Stimulated activated naive CD4-positive, alpha-beta T cell (primary cell): Measurements from ENCODE around the gene SV2C.
"Not testable (repeated sequence)": the region's sequence is repeated elsewhere in the genome, so short reads cannot be mapped to it uniquely, and the experiment has no call there.

Experiments
- DNase-seq, 6 experiments: peaks; one replicate each; lab custom pipeline; 2025; lab: John Stamatoyannopoulos, UW

SV2C gene

DNA sequence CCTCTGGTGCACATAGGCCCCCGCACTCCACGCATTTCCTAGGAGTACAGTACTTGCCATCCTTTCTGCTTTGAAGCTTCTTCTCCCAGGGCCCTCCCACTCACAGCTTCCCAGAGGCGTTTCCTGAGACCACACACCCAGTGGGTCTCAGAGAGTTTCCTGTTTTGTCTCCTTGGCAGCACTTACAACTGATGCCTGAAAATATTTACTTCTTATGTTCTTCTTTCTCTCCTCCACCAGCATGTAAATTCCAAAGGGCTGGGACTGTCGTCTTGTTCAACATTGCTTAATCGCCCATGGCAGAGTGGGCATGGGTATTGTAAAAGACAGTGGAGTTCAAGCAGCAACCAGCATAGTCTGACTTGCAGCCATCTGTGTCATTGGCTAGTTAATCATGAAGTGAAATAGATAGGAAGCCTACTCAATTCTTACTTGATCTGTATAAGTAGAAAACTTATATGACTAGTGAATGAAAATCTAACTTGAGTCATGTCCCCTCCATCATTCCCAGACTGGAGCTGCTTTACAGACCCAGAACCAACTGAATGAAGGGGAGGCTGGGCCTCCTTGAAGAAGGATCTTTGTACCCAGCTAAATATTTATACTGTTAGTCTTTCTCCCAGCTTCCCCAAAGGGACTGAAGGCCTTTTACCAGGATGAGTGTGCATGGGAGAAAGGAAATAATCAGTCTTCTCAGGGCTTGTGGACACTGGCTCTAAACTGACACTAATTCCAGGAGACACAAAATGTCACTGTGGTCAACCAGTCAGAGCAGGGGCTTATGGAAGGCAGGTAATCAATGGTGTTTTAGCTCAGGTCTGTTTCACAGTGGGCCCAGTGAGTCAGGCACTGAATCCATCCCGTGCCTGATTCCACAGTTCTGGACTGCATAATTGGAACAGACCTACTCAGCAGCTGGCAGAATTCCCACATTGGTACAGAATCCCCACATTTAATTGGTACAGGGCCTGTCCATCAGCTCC is 116.4 kb downstream of the SV2C start:
- no peak for DNase-seq

GRCh38 chr5:76202182-76202581 is 119.0 kb downstream of the SV2C start:
- DNase-seq: no peak

- no peak for DNase-seq
Measured at GRCh38 chr5:76204191-76204590, 121.0 kb downstream of the SV2C start.

GRCh38 chr5:76204713-76205112 is 121.5 kb downstream of the SV2C start:
- DNase-seq: no peak

GRCh38 chr5:76207120-76207519 is 123.9 kb downstream of the SV2C start:
- no peak for DNase-seq

DNA sequence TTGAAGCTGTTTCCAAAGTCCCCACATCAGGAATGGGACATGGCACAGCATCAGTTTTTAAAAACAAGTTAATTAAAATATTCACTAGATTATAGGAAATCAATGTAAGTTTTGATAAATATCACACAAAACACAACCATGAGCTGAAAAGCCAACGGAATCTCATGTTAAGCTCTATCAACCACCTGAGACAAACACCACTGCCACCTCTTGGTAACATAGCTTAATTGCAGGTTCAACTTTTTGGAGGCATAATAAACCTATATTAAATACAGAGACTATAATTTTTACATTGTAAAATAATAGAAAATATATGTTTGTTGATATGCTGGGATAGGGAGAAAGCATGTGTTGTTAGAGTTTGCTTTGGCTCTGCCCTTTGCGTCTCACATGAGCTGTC is 126.1 kb downstream of the SV2C start:
- no peak for DNase-seq

GRCh38 chr5:76210946-76211345 is 127.8 kb downstream of the SV2C start:
- no peak for DNase-seq

DNA sequence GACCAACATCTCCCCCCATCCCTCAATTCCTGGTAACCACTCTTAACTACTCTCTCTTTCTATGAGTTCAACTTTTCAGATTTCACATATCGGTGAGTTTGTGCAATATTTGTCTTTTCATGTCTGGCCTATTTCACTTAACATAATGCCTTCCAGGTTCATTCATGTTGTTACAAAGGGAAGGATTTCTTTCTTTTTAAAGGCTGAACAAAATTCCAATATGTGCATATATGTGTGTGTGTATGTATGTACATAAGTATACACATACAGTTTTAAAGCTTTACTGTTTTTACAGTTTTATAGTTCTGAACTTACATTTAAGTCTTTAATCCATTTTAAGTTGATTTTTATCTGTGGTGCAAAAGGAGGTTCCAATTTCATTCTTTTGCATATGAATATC is 130.7 kb downstream of the SV2C start:
- no peak for DNase-seq

DNA sequence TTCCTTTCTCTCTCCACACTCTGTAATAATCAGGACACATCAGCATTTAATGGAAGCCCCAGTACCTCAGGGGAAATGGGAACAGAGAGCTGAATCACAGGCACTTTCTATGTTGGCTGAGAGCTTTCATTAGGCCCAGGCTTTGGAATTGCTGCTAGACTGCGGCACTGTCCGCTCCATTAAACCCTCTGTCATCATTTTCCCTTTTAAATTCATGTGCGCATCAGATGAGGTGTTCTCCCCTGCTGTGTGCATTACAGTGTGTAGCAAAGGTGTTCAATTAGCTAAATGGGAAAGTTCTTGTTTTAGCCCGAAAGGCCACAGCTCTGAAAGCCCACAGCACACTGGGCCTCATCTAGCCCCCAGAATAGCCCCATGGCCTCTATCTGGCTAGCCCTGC is 133.6 kb downstream of the SV2C start:
- DNase-seq: no peak

DNA sequence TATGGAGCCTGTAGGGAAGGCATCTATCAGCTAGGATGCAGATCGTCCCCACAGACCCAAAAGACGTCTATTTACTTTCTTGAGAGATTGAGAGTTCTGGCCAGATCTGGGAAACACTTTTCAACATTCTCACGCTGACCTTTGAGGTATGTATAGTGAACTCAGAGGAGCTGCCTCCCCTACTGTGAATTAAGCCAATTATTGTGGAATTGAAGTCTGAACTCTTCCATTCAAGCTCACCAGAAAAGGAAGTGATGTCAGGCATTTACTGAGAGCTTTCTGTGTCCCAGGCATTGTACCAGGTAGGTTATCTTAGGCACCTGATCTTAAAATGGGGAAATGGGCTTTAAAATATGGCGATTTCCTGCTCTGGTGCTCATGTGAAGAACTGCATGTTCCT is 136.5 kb downstream of the SV2C start:
- DNase-seq: no peak

- no peak for DNase-seq
Measured at GRCh38 chr5:76221311-76221710, 138.1 kb downstream of the SV2C start.

DNA sequence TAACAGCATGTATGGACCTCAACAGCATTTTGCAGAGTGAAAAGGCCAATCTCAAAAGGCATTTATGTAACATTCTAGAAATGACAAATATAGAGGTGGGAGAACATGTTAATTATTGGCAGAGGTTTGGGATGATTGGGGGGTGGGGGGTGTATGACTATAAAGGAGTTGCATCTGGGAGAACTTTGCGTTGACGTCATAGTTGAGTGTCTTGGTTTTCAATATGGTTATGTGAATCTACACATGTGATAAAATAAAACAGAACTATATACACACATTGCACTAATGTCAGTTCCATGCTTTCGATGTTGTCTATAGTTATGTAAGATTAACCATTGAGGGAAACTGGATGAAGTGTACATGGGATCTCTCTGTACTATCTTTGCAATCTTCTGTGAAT is 139.1 kb downstream of the SV2C start:
- DNase-seq: no peak

DNA sequence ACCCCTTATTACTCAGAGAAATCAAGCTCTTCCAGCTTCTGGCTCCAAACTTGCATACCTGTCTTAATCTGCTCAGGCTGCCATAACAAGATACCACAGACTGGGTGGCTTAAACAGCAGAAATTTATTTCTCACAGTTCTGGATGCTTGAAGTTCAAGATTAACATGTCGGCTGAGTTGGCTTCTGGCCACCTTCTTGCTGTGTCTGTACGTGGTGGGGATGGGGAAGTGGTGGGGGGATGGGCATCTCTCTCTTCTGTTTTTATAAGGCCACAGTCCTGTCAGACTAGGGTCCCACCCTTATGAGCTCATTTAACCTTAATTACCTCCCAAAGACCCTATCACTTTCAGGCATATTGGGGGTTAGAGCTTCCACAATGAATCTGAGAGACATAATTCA is 140.5 kb downstream of the SV2C start:
- DNase-seq: no peak

- no peak for DNase-seq
Measured at GRCh38 chr5:76224898-76225297, 141.7 kb downstream of the SV2C start.

GRCh38 chr5:76225336-76225735 is 142.2 kb downstream of the SV2C start:
- DNase-seq: no peak

GRCh38 chr5:76229900-76230299 is 146.7 kb downstream of the SV2C start:
- no peak for DNase-seq

- no peak for DNase-seq
Measured at GRCh38 chr5:76230711-76231285, 147.6 kb downstream of the SV2C start.

GRCh38 chr5:76234665-76235064 is 151.5 kb downstream of the SV2C start:
- DNase-seq: no peak

GRCh38 chr5:76236684-76237083 is 153.5 kb downstream of the SV2C start:
- no peak for DNase-seq

GRCh38 chr5:76240336-76240735 is 157.2 kb downstream of the SV2C start:
- no peak for DNase-seq

GRCh38 chr5:76242155-76242554 is 159.0 kb downstream of the SV2C start:
- DNase-seq: not testable (repeated sequence)

- no peak for DNase-seq
Measured at GRCh38 chr5:76245590-76245989, 162.4 kb downstream of the SV2C start.

DNA sequence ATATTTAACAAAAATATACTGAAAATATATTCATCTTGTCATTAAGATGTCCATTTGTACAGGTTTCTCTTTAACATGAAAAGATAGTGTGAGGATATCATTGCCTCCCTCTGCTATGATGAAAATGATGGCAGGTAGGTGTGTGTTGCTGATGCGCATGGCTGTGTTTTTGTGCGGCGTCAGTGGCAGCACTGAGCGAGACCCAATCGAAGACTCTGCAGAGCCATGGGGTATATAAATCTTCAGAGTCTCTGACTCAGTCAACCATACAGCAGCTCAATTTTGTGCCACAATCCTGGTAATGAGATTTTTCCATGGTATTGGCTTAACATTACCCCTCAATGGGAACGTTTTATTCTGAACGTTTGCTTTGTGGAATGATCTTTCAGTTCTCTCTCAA is 166.4 kb downstream of the SV2C start:
- DNase-seq: no peak

- no peak for DNase-seq
Measured at GRCh38 chr5:76250463-76250862, 167.3 kb downstream of the SV2C start.
